MM.1S (cell line): ENCODE data around the gene KIAA0930.

Experiments
- DNase-seq: peaks from one replicate; pipeline ENCODE4 v3.0.0-alpha.2; 2015
- H2AFZ ChIP-seq: fragments of 300-600 bp; sonication (generic); 2 replicates; pipeline ENCODE4 v1.6.0; 2016; ENCODE audit warnings: antibody characterized with exemption, low read length
- H3F3A ChIP-seq: fragments of 300-600 bp; sonication (generic); 2 replicates; pipeline ENCODE4 v1.6.1; 2016; ENCODE audit warnings: mild to moderate bottlenecking, antibody characterized with exemption, low read length, moderate library complexity, mixed read lengths; ENCODE audit not compliant: insufficient read depth
- H3K27ac ChIP-seq: fragments of 300-600 bp; sonication (generic); 2 replicates; pipeline ENCODE4 v1.5.1; 2016; ENCODE audit warnings: mild to moderate bottlenecking, low read length
- H3K27me3 ChIP-seq: fragments of 300-600 bp; sonication (generic); replicated peaks from 2 replicates; pipeline ENCODE4 v1.6.0; 2016; ENCODE audit warnings: low read length; ENCODE audit not compliant: insufficient read depth
- H3K36me3 ChIP-seq: fragments of 300-600 bp; sonication (generic); replicated peaks from 2 replicates; pipeline ENCODE4 v1.6.1; 2016; ENCODE audit warnings: mild to moderate bottlenecking, low read length, mixed read lengths; ENCODE audit not compliant: insufficient read depth
- H3K4me1 ChIP-seq: fragments of 300-600 bp; sonication (generic); 2 replicates; pipeline ENCODE4 v1.6.1; 2016; ENCODE audit warnings: low read length, mixed read lengths
- H3K4me2 ChIP-seq: fragments of 300-600 bp; sonication (generic); 2 replicates; pipeline ENCODE4 v1.6.0; 2016; ENCODE audit warnings: low read depth, low read length
- H3K4me3 ChIP-seq: fragments of 300-600 bp; sonication (generic); 2 replicates; pipeline ENCODE4 v1.5.1; 2016; ENCODE audit warnings: low read length, mixed read lengths
- H3K79me2 ChIP-seq: fragments of 300-600 bp; sonication (generic); 2 replicates; pipeline ENCODE4 v1.6.1; 2016; ENCODE audit warnings: mixed run types, low read length, mixed read lengths
- H3K9ac ChIP-seq: fragments of 300-600 bp; sonication (generic); 2 replicates; pipeline ENCODE4 v1.6.1; 2016; ENCODE audit warnings: low read length, mixed read lengths
- H3K9me2 ChIP-seq: fragments of 300-600 bp; sonication (generic); replicated peaks from 2 replicates; pipeline ENCODE4 v1.6.1; 2016; ENCODE audit warnings: mild to moderate bottlenecking, low read length, mixed read lengths; ENCODE audit not compliant: insufficient read depth
- H3K9me3 ChIP-seq: fragments of 300-600 bp; sonication (generic); replicated peaks from 2 replicates; pipeline ENCODE4 v1.6.1; 2016; ENCODE audit warnings: mild to moderate bottlenecking, low read length, mixed read lengths; ENCODE audit not compliant: insufficient read depth
- H4K20me1 ChIP-seq: fragments of 300-600 bp; sonication (generic); 2 replicates; pipeline ENCODE4 v1.6.1; 2016; ENCODE audit warnings: mild to moderate bottlenecking, low read length, moderate library complexity, mixed read lengths; ENCODE audit not compliant: insufficient read depth
- CTCF ChIP-seq: fragments of 300-600 bp; sonication (generic); IDR thresholded peaks from 2 replicates; pipeline ENCODE4 v1.5.1; 2016; ENCODE audit warnings: antibody characterized with exemption, low read length, mixed read lengths
- EZH2 ChIP-seq: fragments of 300-600 bp; sonication (generic); optimal IDR thresholded peaks from 2 replicates; pipeline ENCODE3; 2017; ENCODE audit warnings: low read depth, mild to moderate bottlenecking, antibody characterized with exemption, low read length, mixed read lengths
- EZH2phosphoT487 ChIP-seq: fragments of 300-600 bp; sonication (generic); IDR thresholded peaks from 2 replicates; pipeline ENCODE4 v1.6.1; 2018; ENCODE audit warnings: antibody characterized with exemption, low read length

The KIAA0930 gene

GRCh38 chr22:45272498-45272897 is 31.8 kb upstream of the KIAA0930 start:
- H3K9me3 ChIP-seq = no peaks in the 10 kb centered on the region
- TF ChIP-seq CTCF (no peak), EZH2 (no peak)
- H3K27me3 ChIP-seq = peaks cover 39% of the 10 kb centered on the region
- H2AFZ ChIP-seq = no peak overlapping the region
- DNase-seq = no peak
- no peak overlapping the region for H3K9ac ChIP-seq
- H3K79me2 ChIP-seq = no peaks in the 10 kb centered on the region
- H3K4me2 ChIP-seq = no peak overlapping the region
- H4K20me1 ChIP-seq = no peaks in the 10 kb centered on the region
- no peaks in the 10 kb centered on the region for H3K9me2 ChIP-seq
- H3K4me3 ChIP-seq = no peak overlapping the region
- no peaks in the 10 kb centered on the region for H3K36me3 ChIP-seq
- H3K4me1 ChIP-seq = 0 out of 2 replicates have a peak, but pooled peaks cover 3% of the 10 kb centered on the region
- no peak overlapping the region for H3K27ac ChIP-seq
- H3F3A ChIP-seq = no peaks in the 10 kb centered on the region

- Histone ChIP-seq H3K9ac (no peak overlapping the region), H3K9me2 (no peaks in the 10 kb centered on the region), H3F3A (no peaks in the 10 kb centered on the region), H3K36me3 (no peaks in the 10 kb centered on the region), H3K27me3 (peaks cover 39% of the 10 kb centered on the region), H3K9me3 (no peaks in the 10 kb centered on the region), H3K4me3 (no peak overlapping the region), H3K4me2 (no peak overlapping the region), H2AFZ (no peak overlapping the region), H3K27ac (no peak overlapping the region), H4K20me1 (no peaks in the 10 kb centered on the region), H3K4me1 (0 out of 2 replicates have a peak, but pooled peaks cover 3% of the 10 kb centered on the region), H3K79me2 (no peaks in the 10 kb centered on the region)
- TF ChIP-seq EZH2phosphoT487 = no peak
- TF ChIP-seq EZH2 = no peak
- TF ChIP-seq CTCF = no peak
- no peak for DNase-seq
Observed at GRCh38 chr22:45271667-45272201, 31.0 kb upstream of the KIAA0930 start.

- no peak overlapping the region for H2AFZ ChIP-seq
- H3K27me3 ChIP-seq = peaks cover 39% of the 10 kb centered on the region
- TF ChIP-seq EZH2phosphoT487 (no peak), CTCF (no peak), EZH2 (no peak)
- no peak overlapping the region for H3K9ac ChIP-seq
- no peaks in the 10 kb centered on the region for H3K36me3 ChIP-seq
- DNase-seq = no peak
- no peaks in the 10 kb centered on the region for H4K20me1 ChIP-seq
- H3K9me2 ChIP-seq = no peaks in the 10 kb centered on the region
- H3F3A ChIP-seq = no peaks in the 10 kb centered on the region
- 0 out of 2 replicates have a peak, but pooled peaks cover 3% of the 10 kb centered on the region for H3K4me1 ChIP-seq
- no peak overlapping the region for H3K4me2 ChIP-seq
- no peaks in the 10 kb centered on the region for H3K9me3 ChIP-seq
- no peak overlapping the region for H3K27ac ChIP-seq
- no peak overlapping the region for H3K4me3 ChIP-seq
- H3K79me2 ChIP-seq = no peaks in the 10 kb centered on the region
Observed at GRCh38 chr22:45270095-45271020, 29.7 kb upstream of the KIAA0930 start.
